SK-N-SH treated with all-trans-retinoic acid at 6 μM for 48 hours (cell line): ENCODE results near the gene LDB2.

ENCODE experiments used
- ATAC-seq: fragments of 200-7000 bp; cut with Tn5 transposase; 3 replicates; pipeline ENCODE4 v1.9.1; 2020; ENCODE audit warnings: mild to moderate bottlenecking, moderate library complexity
- ARNTL ChIP-seq: fragments of 450-650 bp; formaldehyde crosslinking; IDR thresholded peaks from 2 replicates; pipeline ENCODE4 v1.5.0; 2020; ENCODE audit warnings: low read depth, mild to moderate bottlenecking, moderate library complexity, borderline replicate concordance
- BACH2 ChIP-seq: fragments of 250-450 bp; sonication (Bioruptor Pico); IDR thresholded peaks from 2 replicates; pipeline ENCODE4 v1.9.0; 2021; ENCODE audit warnings: mild to moderate bottlenecking, borderline replicate concordance
- CREB5 ChIP-seq: fragments of 250-450 bp; sonication (Bioruptor Pico); IDR thresholded peaks from 2 replicates; pipeline ENCODE4 v1.5.1; 2020; ENCODE audit warnings: low read depth, mild to moderate bottlenecking, moderate library complexity
- CSDC2 ChIP-seq: fragments of 250-450 bp; sonication (Bioruptor Pico); IDR thresholded peaks from 2 replicates; pipeline ENCODE4 v1.5.0; 2020; ENCODE audit warnings: mild to moderate bottlenecking, moderate library complexity
- CSRNP3 ChIP-seq: fragments of 250-450 bp; sonication (Bioruptor Pico); IDR thresholded peaks from 2 replicates; pipeline ENCODE4 v1.5.1; 2021; ENCODE audit warnings: mild to moderate bottlenecking, moderate library complexity
- ESRRG ChIP-seq: fragments of 250-450 bp; sonication (Bioruptor Pico); IDR thresholded peaks from 2 replicates; pipeline ENCODE4 v1.6.1; 2021; ENCODE audit warnings: mild to moderate bottlenecking
- GLIS3 ChIP-seq: fragments of 250-450 bp; sonication (Bioruptor Pico); IDR thresholded peaks from 2 replicates; pipeline ENCODE4 v1.5.0; 2020; ENCODE audit warnings: mild to moderate bottlenecking, moderate library complexity
- ISL1 ChIP-seq: fragments of 250-450 bp; sonication (Bioruptor Pico); IDR thresholded peaks from 2 replicates; pipeline ENCODE4 v2.1.2; 2022; ENCODE audit warnings: mild to moderate bottlenecking, moderate library complexity
- OSR1 ChIP-seq: fragments of 250-450 bp; sonication (Bioruptor Pico); IDR thresholded peaks from 2 replicates; pipeline ENCODE4 v1.8.0; 2022; ENCODE audit warnings: moderate library complexity, mild to moderate bottlenecking, inconsistent platforms
- PATZ1 ChIP-seq: fragments of 250-450 bp; sonication (Bioruptor Pico); IDR thresholded peaks from 2 replicates; pipeline ENCODE4 v1.8.0; 2020; ENCODE audit warnings: mild to moderate bottlenecking, moderate library complexity, borderline replicate concordance
- POU6F1 ChIP-seq: fragments of 250-450 bp; sonication (Bioruptor Pico); IDR thresholded peaks from 2 replicates; pipeline ENCODE4 v1.8.0; 2021; ENCODE audit warnings: low read depth, mild to moderate bottlenecking, moderate library complexity, borderline replicate concordance
- PPARA ChIP-seq: fragments of 250-450 bp; sonication (Bioruptor Pico); IDR thresholded peaks from 2 replicates; pipeline ENCODE4 v1.5.0; 2020; ENCODE audit warnings: mild to moderate bottlenecking, borderline replicate concordance
- RARB ChIP-seq: fragments of 250-450 bp; sonication (Bioruptor Pico); IDR thresholded peaks from 2 replicates; pipeline ENCODE4 v1.8.0; 2021; ENCODE audit warnings: mild to moderate bottlenecking, moderate library complexity
- SNAI2 ChIP-seq: fragments of 250-450 bp; sonication (Bioruptor Pico); IDR thresholded peaks from 2 replicates; pipeline ENCODE4 v1.5.0; 2020; ENCODE audit warnings: mild to moderate bottlenecking, moderate library complexity
- TCF4 ChIP-seq: fragments of 250-450 bp; sonication (Bioruptor Pico); IDR thresholded peaks from 2 replicates; pipeline ENCODE4 v1.8.0; 2021; ENCODE audit warnings: mild to moderate bottlenecking, moderate library complexity, borderline replicate concordance
- TOX ChIP-seq: fragments of 250-450 bp; sonication (Bioruptor Pico); IDR thresholded peaks from 2 replicates; pipeline ENCODE4 v1.8.0; 2021; ENCODE audit warnings: mild to moderate bottlenecking, moderate library complexity, borderline replicate concordance
- TSHZ2 ChIP-seq: fragments of 250-450 bp; sonication (Bioruptor Pico); IDR thresholded peaks from 2 replicates; pipeline ENCODE4 v1.5.0; 2020; ENCODE audit warnings: mild to moderate bottlenecking, moderate library complexity
- ZC3H10 ChIP-seq: fragments of 250-450 bp; sonication (Bioruptor Pico); IDR thresholded peaks from 2 replicates; pipeline ENCODE4 v1.5.1; 2021; ENCODE audit warnings: mild to moderate bottlenecking, moderate library complexity
- ZFP30 ChIP-seq: fragments of 450-650 bp; formaldehyde crosslinking; IDR thresholded peaks from 2 replicates; pipeline ENCODE4 v1.5.0; 2022; ENCODE audit warnings: mild to moderate bottlenecking, moderate library complexity
- ZNF565 ChIP-seq: fragments of 450-650 bp; formaldehyde crosslinking; conservative IDR thresholded peaks from 2 replicates; pipeline ENCODE4 v1.5.0; 2020; ENCODE audit warnings: low read depth, mild to moderate bottlenecking, moderate library complexity
- ZNF70 ChIP-seq: fragments of 450-650 bp; formaldehyde crosslinking; IDR thresholded peaks from 2 replicates; pipeline ENCODE4 v1.5.0; 2020; ENCODE audit warnings: mild to moderate bottlenecking, moderate library complexity
- ZNF8 ChIP-seq: fragments of 450-650 bp; formaldehyde crosslinking; IDR thresholded peaks from 2 replicates; pipeline ENCODE4 v1.5.0; 2020; ENCODE audit warnings: mild to moderate bottlenecking, moderate library complexity

LDB2 gene

GRCh38 chr4:16622826-16623225 is 275.6 kb downstream of the LDB2 start:
- no peak for TF ChIP-seq ZNF8
- TF ChIP-seq CSRNP3 (CRISPR knock-in tag): no peak
- TF ChIP-seq BACH2: no peak
- TF ChIP-seq TSHZ2: no peak
- no peak for TF ChIP-seq ISL1
- TF ChIP-seq RARB (CRISPR knock-in tag): no peak
- TF ChIP-seq PATZ1 (CRISPR knock-in tag): no peak
- no peak for TF ChIP-seq ZC3H10 (CRISPR knock-in tag)
- no peak for TF ChIP-seq ZNF565 (CRISPR knock-in tag)
- no peak for TF ChIP-seq ZFP30 (CRISPR knock-in tag)
- TF ChIP-seq TCF4: no peak
- TF ChIP-seq OSR1 (CRISPR knock-in tag): no peak
- no peak for TF ChIP-seq GLIS3 (CRISPR knock-in tag)
- no peak for TF ChIP-seq ESRRG (CRISPR knock-in tag)
- TF ChIP-seq TOX (CRISPR knock-in tag): no peak
- no peak for TF ChIP-seq CSDC2 (CRISPR knock-in tag)
- no peak for TF ChIP-seq ZNF70 (CRISPR knock-in tag)
- TF ChIP-seq ARNTL (CRISPR knock-in tag): no peak
- TF ChIP-seq PPARA: no peak
- no peak for TF ChIP-seq POU6F1 (CRISPR knock-in tag)
- no peak for ATAC-seq

- no peak for ATAC-seq
- no peak for TF ChIP-seq TCF4
- no peak for TF ChIP-seq ARNTL (CRISPR knock-in tag)
- TF ChIP-seq PPARA: no peak
- no peak for TF ChIP-seq TOX (CRISPR knock-in tag)
- TF ChIP-seq CSRNP3 (CRISPR knock-in tag): no peak
- TF ChIP-seq ISL1: no peak
- no peak for TF ChIP-seq CREB5
- no peak for TF ChIP-seq ZNF8
- TF ChIP-seq ZNF565 (CRISPR knock-in tag): no peak
- TF ChIP-seq GLIS3 (CRISPR knock-in tag): no peak
- no peak for TF ChIP-seq RARB (CRISPR knock-in tag)
- TF ChIP-seq OSR1 (CRISPR knock-in tag): no peak
- no peak for TF ChIP-seq ZFP30 (CRISPR knock-in tag)
- no peak for TF ChIP-seq SNAI2
- TF ChIP-seq, all 23 proteins: peak for 0
Measured at GRCh38 chr4:16617435-16617834, 281.0 kb downstream of the LDB2 start.
